Transverse colon (tissue), 4 donors: ENCODE measurements around the gene DNAI1. TPM values are rescaled to one million over a fixed set of nuclear protein-coding genes. Genes with fewer than 3 reads are reported as not detected.

Experiments used
- DNase-seq: peaks from one replicate; pipeline ENCODE4 v3.0.0-alpha.2; 2019
- H3K27ac ChIP-seq, 4 donors: fragments of 200-600 bp; sonication (generic); 2 replicates each; pipeline ENCODE4 v1.5.1; 2016 to 2018; ENCODE audit warnings: inconsistent platforms in 4 of 4
- H3K27me3 ChIP-seq: fragments of 200-600 bp; sonication (generic); 2 replicates; pipeline ENCODE4 v1.5.1; 2017; ENCODE audit warnings: inconsistent platforms
- H3K36me3 ChIP-seq, 4 donors: fragments of 200-600 bp; sonication (generic); 2 replicates each; pipeline ENCODE4 v1.5.1; 2017 to 2019; ENCODE audit warnings: inconsistent platforms in 4 of 4
- H3K4me1 ChIP-seq, 4 donors: fragments of 200-600 bp; sonication (generic); 2 replicates each; pipeline ENCODE4 v1.5.1; 2017 to 2020; ENCODE audit warnings: inconsistent platforms in 4 of 4
- H3K4me3 ChIP-seq, 4 donors: fragments of 200-600 bp; sonication (generic); 1 replicate in 1 of 4; 2 replicates in 3 of 4; pipeline versions ENCODE4 v1.5.1 to v1.6.1; 2017 to 2019; ENCODE audit warnings: inconsistent platforms in 4 of 4
- H3K9me3 ChIP-seq, 2 donors: fragments of 200-600 bp; sonication (generic); 2 replicates each; pipeline ENCODE4 v1.5.1; 2017 to 2019; ENCODE audit warnings: inconsistent platforms in 2 of 2
- CTCF ChIP-seq, 5 experiments: fragments of 200-600 bp in 3 of 5; fragments of 450-650 bp in 2 of 5; sonication (generic) in 3 of 5; IDR thresholded peaks; 1 replicate in 2 of 5; 2 replicates in 3 of 5; pipeline ENCODE4 v1.5.1; 2016 to 2017; ENCODE audit warnings: antibody characterized with exemption in 5 of 5, inconsistent platforms in 3 of 5, mild to moderate bottlenecking in 2 of 5, moderate library complexity in 1 of 5
- EP300 ChIP-seq: sonication (generic); formaldehyde crosslinking; IDR thresholded peaks from one replicate; pipeline ENCODE4 v1.6.1; 2017; ENCODE audit warnings: antibody characterized with exemption, low read depth
- POLR2A ChIP-seq: fragments of 450-650 bp; IDR thresholded peaks from one replicate; pipeline ENCODE4 v1.6.1; 2016; ENCODE audit warnings: antibody characterized with exemption, mild to moderate bottlenecking, moderate library complexity
- POLR2AphosphoS5 ChIP-seq, 3 donors: sonication (generic); formaldehyde crosslinking; IDR thresholded peaks; one replicate each; pipeline ENCODE4 v1.6.1; 2016; ENCODE audit warnings: antibody characterized with exemption in 3 of 3
- WGBS, 2 donors: methylation state at CpG; one replicate each; pipeline ENCODE4 v1.1.5; 2018; ENCODE audit warnings: low coverage in 1 of 2; 5-methylcytosine and 5-hydroxymethylcytosine counted together
- in situ Hi-C, 4 donors: fragments of 200-750 bp; cut with MboI; loops; one replicate each; pipeline versions ENCODE4 v1.15.0 to v1.15.1; 2017; ENCODE audit warnings: low sequenced_read_pairs in 3 of 4, low pct_ligation_motif_present in 1 of 4, low pct_unique_long_range_greater_than_20kb in 1 of 4
- intact Hi-C: fragments of 100-400 bp; cut with DNase I; formaldehyde crosslinking; loops from one replicate; pipeline ENCODE4 v1.15.1; 2023; ENCODE audit warnings: low total_unique reads
- total RNA-seq, 4 donors: library from RNA; depleted of rRNA; stranded (reverse); fragments of >200 nt; gene quantifications; one replicate each; pipeline ENCODE4 v1.1.0, GENCODE V29; 2016

DNAI1 gene
- total RNA-seq, 4 donors from 2014 or later: not detected

DNA sequence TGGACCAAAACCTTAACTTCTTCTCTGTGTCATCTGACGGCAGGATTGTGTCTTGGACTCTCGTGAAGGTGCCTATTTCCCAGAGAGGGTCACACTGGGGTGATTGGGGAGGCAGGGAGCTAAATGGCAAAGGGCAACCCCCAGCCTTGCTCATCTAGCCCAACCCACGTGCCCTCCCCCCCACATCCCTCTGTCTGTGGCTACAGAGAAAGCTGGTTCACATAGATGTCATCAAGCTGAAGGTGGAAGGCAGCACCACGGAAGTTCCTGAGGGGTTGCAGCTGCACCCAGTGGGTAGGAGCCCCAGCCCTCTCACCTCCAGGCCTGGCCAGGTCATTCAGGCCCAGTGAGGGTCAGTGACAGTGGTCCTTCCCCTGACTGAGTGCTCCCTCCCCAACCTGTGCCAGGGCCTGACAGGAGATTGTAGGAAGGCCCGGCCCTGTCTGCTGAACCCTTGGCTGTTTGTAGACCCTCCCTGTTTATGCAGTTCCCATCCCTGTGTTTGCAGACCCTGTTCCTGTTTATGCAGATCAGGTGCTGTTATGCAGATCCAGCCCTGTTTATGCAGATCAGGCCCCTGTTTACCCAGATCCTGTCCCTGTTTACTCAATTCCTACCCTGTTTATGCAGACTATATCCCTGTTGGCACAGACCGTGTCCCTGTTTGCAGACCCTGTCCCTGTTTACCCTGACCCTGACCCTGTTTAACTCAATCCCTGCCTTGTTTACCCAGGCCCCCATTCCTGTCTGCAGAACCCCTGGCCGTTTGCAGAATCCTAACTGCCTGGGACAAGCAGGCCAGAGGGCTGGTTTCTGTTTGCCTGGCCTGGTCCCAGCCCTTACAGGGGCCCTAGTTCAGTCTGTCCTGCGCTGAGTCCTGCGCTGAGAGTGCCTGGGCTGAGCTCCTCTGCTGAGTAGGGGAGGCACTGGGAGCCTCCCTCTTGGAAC, 53.8 kb downstream of the DNAI1 start:
- Histone ChIP-seq H3K4me1 (peaks cover 0 to 11% (median 2%) of the 10 kb centered on the region in 4 donors), H3K9me3 (no peaks in the 10 kb centered on the region), H3K27me3 (no peaks in the 10 kb centered on the region), H3K36me3 (no peaks in the 10 kb centered on the region), H3K27ac (peak overlapping the region in 1 of 4 donors; percentile 28), H3K4me3 (no peak overlapping the region)
- no peak for DNase-seq
- intact Hi-C loops: no loop called here
- in situ Hi-C loops: no loop called here
- TF ChIP-seq EP300 (no peak), CTCF (IDR thresholded peaks at IDR 0.05) (no peak), POLR2A (no peak), POLR2AphosphoS5 (IDR thresholded peaks at IDR 0.05) (peak in 1 of 3 donors; percentile 24)
- 69% methylated on average over 9 of the region's 9 CpGs; no CpG with 5 or more reads in 1 of the 2 donors for WGBS, 2 donors

GRCh38 chr9:34513567-34514214, 55.1 kb downstream of the DNAI1 start:
- H3K27ac ChIP-seq: peak overlapping the region in 1 of 4 donors; percentile 28
- no peaks in the 10 kb centered on the region for H3K9me3 ChIP-seq
- no peak for DNase-seq
- no peaks in the 10 kb centered on the region for H3K27me3 ChIP-seq
- no peaks in the 10 kb centered on the region for H3K36me3 ChIP-seq
- H3K4me3 ChIP-seq: no peak overlapping the region
- 77 to 100% methylated on average over 1 to 2 of the region's 2 CpGs for WGBS, 2 donors
- in situ Hi-C loops: no loop called here
- TF ChIP-seq POLR2AphosphoS5 (IDR thresholded peaks at IDR 0.05): no peak
- TF ChIP-seq EP300: no peak
- no peak for TF ChIP-seq POLR2A
- TF ChIP-seq CTCF (IDR thresholded peaks at IDR 0.05): no peak
- H3K4me1 ChIP-seq: peaks cover 0 to 11% (median 2%) of the 10 kb centered on the region in 4 donors
- intact Hi-C loops: no loop called here

- H3K27ac ChIP-seq: no peak overlapping the region
- no peaks in the 10 kb centered on the region for H3K9me3 ChIP-seq
- WGBS, 2 donors: 92% methylated on average over 8 of the region's 8 CpGs; no CpG with 5 or more reads in 1 of the 2 donors
- TF ChIP-seq EP300: no peak
- no peak for TF ChIP-seq CTCF (IDR thresholded peaks at IDR 0.05)
- no peak for TF ChIP-seq POLR2A
- TF ChIP-seq POLR2AphosphoS5 (IDR thresholded peaks at IDR 0.05): no peak
- peaks cover 0 to 11% (median 2%) of the 10 kb centered on the region in 4 donors for H3K4me1 ChIP-seq
- no peaks in the 10 kb centered on the region for H3K27me3 ChIP-seq
- no peak for DNase-seq
- intact Hi-C loops: no loop called here
- in situ Hi-C loops: no loop called here
- H3K4me3 ChIP-seq: no peak overlapping the region
- H3K36me3 ChIP-seq: no peaks in the 10 kb centered on the region
These were observed 55.8 kb downstream of the DNAI1 start for GRCh38 chr9:34514401-34514800.

DNA sequence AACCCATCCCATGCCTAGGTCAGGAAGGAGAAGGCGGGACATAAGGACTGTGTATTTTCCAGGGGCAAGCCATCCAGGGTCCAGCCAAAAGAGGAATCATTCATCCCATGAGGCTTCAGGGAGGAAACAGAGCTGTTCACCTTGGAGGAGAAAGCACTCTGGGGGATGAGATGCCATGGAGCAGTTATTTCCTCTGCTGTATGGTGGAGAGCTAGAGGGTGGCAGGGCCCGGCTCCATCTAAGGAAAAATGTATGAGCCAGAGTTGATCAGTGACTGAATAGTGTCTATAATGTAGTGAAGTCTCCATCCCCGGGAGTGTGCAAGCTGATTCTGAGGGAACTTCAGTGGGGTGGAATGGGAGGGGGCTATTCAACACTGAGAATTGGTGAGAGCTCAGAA, 56.2 kb downstream of the DNAI1 start:
- TF ChIP-seq CTCF (IDR thresholded peaks at IDR 0.05) (no peak), POLR2A (no peak), EP300 (no peak), POLR2AphosphoS5 (IDR thresholded peaks at IDR 0.05) (no peak)
- no peaks in the 10 kb centered on the region for H3K36me3 ChIP-seq
- H3K27ac ChIP-seq: no peak overlapping the region
- H3K4me1 ChIP-seq: peaks cover 0 to 11% (median 2%) of the 10 kb centered on the region in 4 donors
- H3K9me3 ChIP-seq: no peaks in the 10 kb centered on the region
- no peaks in the 10 kb centered on the region for H3K27me3 ChIP-seq
- DNase-seq: no peak
- no peak overlapping the region for H3K4me3 ChIP-seq
- WGBS, 2 donors: 98 to 100% methylated on average over 1 to 3 of the region's 3 CpGs
- in situ Hi-C loops: no loop called here
- intact Hi-C loops: no loop called here
